Thyroid gland (tissue), 4 donors: ENCODE measurements around the gene PODN.

Experiments
- POLR2A ChIP-seq, 2 donors: fragments of 450-650 bp; IDR thresholded peaks; one replicate each; pipeline ENCODE4 v1.6.1; 2017; ENCODE audit warnings: antibody characterized with exemption in 2 of 2, mild to moderate bottlenecking in 2 of 2, moderate library complexity in 1 of 2
- TF ChIP-seq, protein P1 (sequence below), 6 experiments: fragments of 200-600 bp in 3 of 6; fragments of 450-650 bp in 3 of 6; sonication (generic) in 3 of 6; IDR thresholded peaks; one replicate each; pipeline ENCODE4 v1.5.1; 2016 to 2019; ENCODE audit warnings: antibody characterized with exemption in 6 of 6, mild to moderate bottlenecking in 2 of 6, inconsistent platforms in 1 of 6, moderate library complexity in 1 of 6

DNA sequence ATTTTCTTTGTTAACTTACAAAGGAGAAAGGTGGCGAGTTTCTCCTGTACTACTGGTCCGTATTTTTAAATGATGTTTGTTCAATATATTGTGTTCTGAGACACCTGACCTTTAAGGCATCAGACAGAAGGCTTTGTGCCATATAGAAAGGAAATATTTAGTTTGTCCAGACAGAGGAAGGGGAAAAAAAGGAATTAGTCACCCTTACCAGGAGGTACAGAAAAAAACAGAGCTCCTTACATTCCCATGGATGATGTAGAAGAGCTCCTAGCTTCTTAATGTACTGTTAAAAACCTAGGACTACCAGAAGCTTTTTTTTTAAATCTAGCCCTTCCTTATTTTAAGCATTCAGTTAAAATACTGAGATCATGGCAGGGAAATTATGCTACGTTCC, 12.4 kb upstream of the PODN start:
- TF ChIP-seq POLR2A (IDR thresholded peaks at IDR 0.05) = no peak
- TF ChIP-seq, protein P1, sequence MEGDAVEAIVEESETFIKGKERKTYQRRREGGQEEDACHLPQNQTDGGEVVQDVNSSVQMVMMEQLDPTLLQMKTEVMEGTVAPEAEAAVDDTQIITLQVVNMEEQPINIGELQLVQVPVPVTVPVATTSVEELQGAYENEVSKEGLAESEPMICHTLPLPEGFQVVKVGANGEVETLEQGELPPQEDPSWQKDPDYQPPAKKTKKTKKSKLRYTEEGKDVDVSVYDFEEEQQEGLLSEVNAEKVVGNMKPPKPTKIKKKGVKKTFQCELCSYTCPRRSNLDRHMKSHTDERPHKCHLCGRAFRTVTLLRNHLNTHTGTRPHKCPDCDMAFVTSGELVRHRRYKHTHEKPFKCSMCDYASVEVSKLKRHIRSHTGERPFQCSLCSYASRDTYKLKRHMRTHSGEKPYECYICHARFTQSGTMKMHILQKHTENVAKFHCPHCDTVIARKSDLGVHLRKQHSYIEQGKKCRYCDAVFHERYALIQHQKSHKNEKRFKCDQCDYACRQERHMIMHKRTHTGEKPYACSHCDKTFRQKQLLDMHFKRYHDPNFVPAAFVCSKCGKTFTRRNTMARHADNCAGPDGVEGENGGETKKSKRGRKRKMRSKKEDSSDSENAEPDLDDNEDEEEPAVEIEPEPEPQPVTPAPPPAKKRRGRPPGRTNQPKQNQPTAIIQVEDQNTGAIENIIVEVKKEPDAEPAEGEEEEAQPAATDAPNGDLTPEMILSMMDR (IDR thresholded peaks at IDR 0.05) = no peak
